HL-60 (cell line): ENCODE measurements around the gene EXOC4.

ENCODE experiments used
- DNase-seq, 2 experiments: peaks; one replicate each; pipeline ENCODE4 v3.0.0-alpha.2; 2010 to 2020; ENCODE audit warnings: low read depth in 1 of 2, low spot score in 1 of 2
- H3K27ac ChIP-seq: fragments of 250-450 bp; sonication (Bioruptor Pico); replicated peaks from 2 replicates; pipeline ENCODE4 v1.5.1; 2020; ENCODE audit warnings: mild to moderate bottlenecking, moderate library complexity
- H3K27me3 ChIP-seq: fragments of 250-450 bp; sonication (Bioruptor Pico); 2 replicates; pipeline ENCODE4 v1.5.1; 2021; ENCODE audit warnings: mild to moderate bottlenecking, moderate library complexity; ENCODE audit not compliant: insufficient read depth, poor library complexity, severe bottlenecking
- H3K4me3 ChIP-seq: replicated peaks from 2 replicates; pipeline ENCODE4 v1.5.1; 2011; ENCODE audit warnings: mild to moderate bottlenecking, control low read depth, low read length; ENCODE audit not compliant: insufficient read depth
- GABPA ChIP-seq: IDR thresholded peaks from 2 replicates; pipeline ENCODE4 v1.6.1; 2012; ENCODE audit warnings: low read depth
- POLR2AphosphoS5 ChIP-seq: IDR thresholded peaks from 2 replicates; pipeline ENCODE4 v1.6.1; 2012; ENCODE audit warnings: low read depth
- SPI1 ChIP-seq: IDR thresholded peaks from 2 replicates; pipeline ENCODE4 v1.6.1; 2012; ENCODE audit warnings: low read depth, mild to moderate bottlenecking, borderline replicate concordance
- TF ChIP-seq, protein P1 (sequence below): IDR thresholded peaks from 2 replicates; pipeline ENCODE4 v1.6.1; 2012; ENCODE audit warnings: low read depth; ENCODE audit not compliant: insufficient replicate concordance
- TF ChIP-seq, protein P2 (sequence below): IDR thresholded peaks from one replicate; pipeline ENCODE4 v1.5.1; 2011; ENCODE audit warnings: low read length, control low read depth, inconsistent platforms; ENCODE audit not compliant: insufficient read depth

EXOC4 gene

GRCh38 chr7:133431134-133431724, 178.4 kb downstream of the EXOC4 start:
- TF ChIP-seq, protein P1, sequence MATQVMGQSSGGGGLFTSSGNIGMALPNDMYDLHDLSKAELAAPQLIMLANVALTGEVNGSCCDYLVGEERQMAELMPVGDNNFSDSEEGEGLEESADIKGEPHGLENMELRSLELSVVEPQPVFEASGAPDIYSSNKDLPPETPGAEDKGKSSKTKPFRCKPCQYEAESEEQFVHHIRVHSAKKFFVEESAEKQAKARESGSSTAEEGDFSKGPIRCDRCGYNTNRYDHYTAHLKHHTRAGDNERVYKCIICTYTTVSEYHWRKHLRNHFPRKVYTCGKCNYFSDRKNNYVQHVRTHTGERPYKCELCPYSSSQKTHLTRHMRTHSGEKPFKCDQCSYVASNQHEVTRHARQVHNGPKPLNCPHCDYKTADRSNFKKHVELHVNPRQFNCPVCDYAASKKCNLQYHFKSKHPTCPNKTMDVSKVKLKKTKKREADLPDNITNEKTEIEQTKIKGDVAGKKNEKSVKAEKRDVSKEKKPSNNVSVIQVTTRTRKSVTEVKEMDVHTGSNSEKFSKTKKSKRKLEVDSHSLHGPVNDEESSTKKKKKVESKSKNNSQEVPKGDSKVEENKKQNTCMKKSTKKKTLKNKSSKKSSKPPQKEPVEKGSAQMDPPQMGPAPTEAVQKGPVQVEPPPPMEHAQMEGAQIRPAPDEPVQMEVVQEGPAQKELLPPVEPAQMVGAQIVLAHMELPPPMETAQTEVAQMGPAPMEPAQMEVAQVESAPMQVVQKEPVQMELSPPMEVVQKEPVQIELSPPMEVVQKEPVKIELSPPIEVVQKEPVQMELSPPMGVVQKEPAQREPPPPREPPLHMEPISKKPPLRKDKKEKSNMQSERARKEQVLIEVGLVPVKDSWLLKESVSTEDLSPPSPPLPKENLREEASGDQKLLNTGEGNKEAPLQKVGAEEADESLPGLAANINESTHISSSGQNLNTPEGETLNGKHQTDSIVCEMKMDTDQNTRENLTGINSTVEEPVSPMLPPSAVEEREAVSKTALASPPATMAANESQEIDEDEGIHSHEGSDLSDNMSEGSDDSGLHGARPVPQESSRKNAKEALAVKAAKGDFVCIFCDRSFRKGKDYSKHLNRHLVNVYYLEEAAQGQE = no peak
- TF ChIP-seq GABPA (no peak), SPI1 (no peak)
- TF ChIP-seq, protein P2, sequence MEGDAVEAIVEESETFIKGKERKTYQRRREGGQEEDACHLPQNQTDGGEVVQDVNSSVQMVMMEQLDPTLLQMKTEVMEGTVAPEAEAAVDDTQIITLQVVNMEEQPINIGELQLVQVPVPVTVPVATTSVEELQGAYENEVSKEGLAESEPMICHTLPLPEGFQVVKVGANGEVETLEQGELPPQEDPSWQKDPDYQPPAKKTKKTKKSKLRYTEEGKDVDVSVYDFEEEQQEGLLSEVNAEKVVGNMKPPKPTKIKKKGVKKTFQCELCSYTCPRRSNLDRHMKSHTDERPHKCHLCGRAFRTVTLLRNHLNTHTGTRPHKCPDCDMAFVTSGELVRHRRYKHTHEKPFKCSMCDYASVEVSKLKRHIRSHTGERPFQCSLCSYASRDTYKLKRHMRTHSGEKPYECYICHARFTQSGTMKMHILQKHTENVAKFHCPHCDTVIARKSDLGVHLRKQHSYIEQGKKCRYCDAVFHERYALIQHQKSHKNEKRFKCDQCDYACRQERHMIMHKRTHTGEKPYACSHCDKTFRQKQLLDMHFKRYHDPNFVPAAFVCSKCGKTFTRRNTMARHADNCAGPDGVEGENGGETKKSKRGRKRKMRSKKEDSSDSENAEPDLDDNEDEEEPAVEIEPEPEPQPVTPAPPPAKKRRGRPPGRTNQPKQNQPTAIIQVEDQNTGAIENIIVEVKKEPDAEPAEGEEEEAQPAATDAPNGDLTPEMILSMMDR = no peak
- Histone ChIP-seq H3K27me3 (no peaks in the 10 kb centered on the region), H3K27ac (no peak overlapping the region), H3K4me3 (no peak overlapping the region)
- no peak for DNase-seq

- no peaks in the 10 kb centered on the region for H3K27me3 ChIP-seq
- H3K4me3 ChIP-seq = no peak overlapping the region
- no peak for DNase-seq
- TF ChIP-seq, protein P2 = no peak
- no peak for TF ChIP-seq GABPA
- TF ChIP-seq, protein P1 = no peak
- no peak for TF ChIP-seq POLR2AphosphoS5
- no peak for TF ChIP-seq SPI1
- no peak overlapping the region for H3K27ac ChIP-seq
These were observed 180.4 kb downstream of the EXOC4 start for GRCh38 chr7:133433165-133433812.

GRCh38 chr7:133434246-133434865, 181.5 kb downstream of the EXOC4 start:
- peak in 1 of 2 experiments; percentile 28 for DNase-seq
- H3K27me3 ChIP-seq = no peaks in the 10 kb centered on the region
- no peak overlapping the region for H3K27ac ChIP-seq
- no peak for TF ChIP-seq SPI1
- no peak for TF ChIP-seq POLR2AphosphoS5
- TF ChIP-seq, protein P2 = peak; percentile 8
- no peak overlapping the region for H3K4me3 ChIP-seq
